22Rv1 (cell line): Measurements from ENCODE around the gene PPFIA1.

Experiments
- ZFX ChIP-seq: fragments of 450-650 bp; IDR thresholded peaks from 2 replicates; pipeline ENCODE4 v1.6.1; 2017; ENCODE audit warnings: antibody characterized with exemption, borderline replicate concordance
- TF ChIP-seq, protein P1 (sequence below): fragments of 450-650 bp; IDR thresholded peaks from 2 replicates; pipeline ENCODE4 v1.5.1; 2017; ENCODE audit warnings: mild to moderate bottlenecking

DNA sequence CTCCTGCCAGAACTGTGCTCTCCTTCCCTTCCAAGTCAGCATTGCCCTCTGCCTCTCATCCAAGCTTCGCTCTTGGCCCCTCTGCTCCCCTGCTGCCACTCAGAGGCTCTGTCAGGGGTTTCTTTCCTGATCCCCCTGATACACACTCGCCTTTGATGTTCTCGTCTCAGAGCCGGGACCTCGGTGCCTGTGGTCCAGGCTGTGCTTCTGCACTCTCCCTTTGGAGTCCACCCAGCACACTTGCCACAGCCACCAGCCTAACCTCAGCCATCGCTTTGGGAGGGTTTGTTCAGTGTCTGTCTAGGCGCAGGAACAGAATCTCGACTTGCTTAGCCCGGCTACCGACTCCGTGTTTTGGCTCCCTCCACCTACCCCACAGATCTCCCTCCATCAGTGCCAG lies 29.1 kb downstream of the PPFIA1 start:
- TF ChIP-seq, protein P1, sequence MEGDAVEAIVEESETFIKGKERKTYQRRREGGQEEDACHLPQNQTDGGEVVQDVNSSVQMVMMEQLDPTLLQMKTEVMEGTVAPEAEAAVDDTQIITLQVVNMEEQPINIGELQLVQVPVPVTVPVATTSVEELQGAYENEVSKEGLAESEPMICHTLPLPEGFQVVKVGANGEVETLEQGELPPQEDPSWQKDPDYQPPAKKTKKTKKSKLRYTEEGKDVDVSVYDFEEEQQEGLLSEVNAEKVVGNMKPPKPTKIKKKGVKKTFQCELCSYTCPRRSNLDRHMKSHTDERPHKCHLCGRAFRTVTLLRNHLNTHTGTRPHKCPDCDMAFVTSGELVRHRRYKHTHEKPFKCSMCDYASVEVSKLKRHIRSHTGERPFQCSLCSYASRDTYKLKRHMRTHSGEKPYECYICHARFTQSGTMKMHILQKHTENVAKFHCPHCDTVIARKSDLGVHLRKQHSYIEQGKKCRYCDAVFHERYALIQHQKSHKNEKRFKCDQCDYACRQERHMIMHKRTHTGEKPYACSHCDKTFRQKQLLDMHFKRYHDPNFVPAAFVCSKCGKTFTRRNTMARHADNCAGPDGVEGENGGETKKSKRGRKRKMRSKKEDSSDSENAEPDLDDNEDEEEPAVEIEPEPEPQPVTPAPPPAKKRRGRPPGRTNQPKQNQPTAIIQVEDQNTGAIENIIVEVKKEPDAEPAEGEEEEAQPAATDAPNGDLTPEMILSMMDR = no peak
- TF ChIP-seq ZFX = no peak
